SJCRH30 (cell line): Measurements from ENCODE around the gene ZNF365. TPM values are rescaled to one million over a fixed set of nuclear protein-coding genes. Genes with fewer than 3 reads are reported as not detected.

Source experiments
- DNase-seq, 2 experiments: peaks; one replicate each; pipeline ENCODE4 v3.0.0-alpha.2; 2015 to 2020
- H3K27ac ChIP-seq: fragments of 250-450 bp; sonication (Bioruptor Pico); 2 replicates; pipeline ENCODE4 v1.5.1; 2020; ENCODE audit warnings: mild to moderate bottlenecking, moderate library complexity
- H3K27me3 ChIP-seq: fragments of 250-450 bp; sonication (Bioruptor Pico); 2 replicates; pipeline ENCODE4 v1.5.1; 2020; ENCODE audit warnings: mild to moderate bottlenecking, moderate library complexity
- H3K36me3 ChIP-seq: fragments of 250-450 bp; sonication (Bioruptor Pico); 2 replicates; pipeline ENCODE4 v1.5.1; 2020; ENCODE audit warnings: mild to moderate bottlenecking, moderate library complexity
- H3K4me1 ChIP-seq: fragments of 250-450 bp; sonication (Bioruptor Pico); 2 replicates; pipeline ENCODE4 v1.5.1; 2020; ENCODE audit warnings: mild to moderate bottlenecking, moderate library complexity
- H3K4me3 ChIP-seq: fragments of 250-450 bp; sonication (Bioruptor Pico); 2 replicates; pipeline ENCODE4 v1.5.1; 2020; ENCODE audit warnings: mild to moderate bottlenecking, moderate library complexity
- H3K9me3 ChIP-seq: fragments of 250-450 bp; sonication (Bioruptor Pico); replicated peaks from 2 replicates; pipeline ENCODE4 v1.5.1; 2020; ENCODE audit warnings: mild to moderate bottlenecking, moderate library complexity
- total RNA-seq: library from RNA; depleted of rRNA; stranded (reverse); fragments of >200 nt; shearing (Covaris generic); gene quantifications from 2 replicates; pipeline ENCODE4 v1.2.3, GENCODE V29; 2014

The ZNF365 gene
- total RNA-seq, 1 experiment from 2014 or later, result 1.2 TPM

GRCh38 chr10:62424026-62424425 lies 49.9 kb downstream of the ZNF365 start:
- Histone ChIP-seq H3K4me3 (no peak overlapping the region), H3K4me1 (no peaks in the 10 kb centered on the region), H3K27me3 (no peaks in the 10 kb centered on the region), H3K36me3 (no peaks in the 10 kb centered on the region), H3K9me3 (no peaks in the 10 kb centered on the region), H3K27ac (no peak overlapping the region)
- DNase-seq, result no peak

- Histone ChIP-seq H3K4me1 (no peaks in the 10 kb centered on the region), H3K4me3 (no peak overlapping the region), H3K36me3 (no peaks in the 10 kb centered on the region), H3K27ac (no peak overlapping the region), H3K27me3 (no peaks in the 10 kb centered on the region), H3K9me3 (no peaks in the 10 kb centered on the region)
- DNase-seq, result peak; percentile 14 to 29
These were observed 51.9 kb downstream of the ZNF365 start for GRCh38 chr10:62426086-62426485.

- no peak for DNase-seq
These were observed 52.4 kb downstream of the ZNF365 start for GRCh38 chr10:62426600-62426999.

GRCh38 chr10:62430881-62431280 lies 56.7 kb downstream of the ZNF365 start:
- H3K4me3 ChIP-seq, result no peak overlapping the region
- H3K27me3 ChIP-seq, result no peaks in the 10 kb centered on the region
- no peak overlapping the region for H3K27ac ChIP-seq
- H3K9me3 ChIP-seq, result no peaks in the 10 kb centered on the region
- DNase-seq, result no peak
- peaks cover 12% of the 10 kb centered on the region for H3K4me1 ChIP-seq
- no peaks in the 10 kb centered on the region for H3K36me3 ChIP-seq

More at GRCh38 chr10:62426600-62426999, 52.4 kb downstream of the ZNF365 start:
- Histone ChIP-seq H3K36me3 (no peaks in the 10 kb centered on the region), H3K4me1 (no peaks in the 10 kb centered on the region), H3K27me3 (no peaks in the 10 kb centered on the region), H3K4me3 (no peak overlapping the region), H3K27ac (no peak overlapping the region), H3K9me3 (no peaks in the 10 kb centered on the region)

GRCh38 chr10:62433181-62433692 lies 59.1 kb downstream of the ZNF365 start:
- peak; percentile 27 to 36 for DNase-seq
- H3K27ac ChIP-seq, result peak overlapping the region; percentile 67
- H3K4me3 ChIP-seq, result no peak overlapping the region
- peaks cover 14% of the 10 kb centered on the region for H3K4me1 ChIP-seq
- H3K9me3 ChIP-seq, result no peaks in the 10 kb centered on the region
- H3K27me3 ChIP-seq, result no peaks in the 10 kb centered on the region
- no peaks in the 10 kb centered on the region for H3K36me3 ChIP-seq

- Histone ChIP-seq H3K9me3 (no peaks in the 10 kb centered on the region), H3K27me3 (no peaks in the 10 kb centered on the region), H3K4me1 (peaks cover 14% of the 10 kb centered on the region), H3K4me3 (no peak overlapping the region), H3K36me3 (no peaks in the 10 kb centered on the region), H3K27ac (peak overlapping the region; percentile 67; the same call in 1 of the 2 replicates)
- DNase-seq, result no peak
These were observed 59.7 kb downstream of the ZNF365 start for GRCh38 chr10:62433901-62434300.

- Histone ChIP-seq H3K27ac (no peak overlapping the region), H3K4me1 (peaks cover 12% of the 10 kb centered on the region)
These were observed 63.5 kb downstream of the ZNF365 start for GRCh38 chr10:62437696-62438095.

GRCh38 chr10:62442006-62442405 lies 67.8 kb downstream of the ZNF365 start:
- no peak for DNase-seq
- Histone ChIP-seq H3K4me3 (no peak overlapping the region), H3K4me1 (peaks cover 3% of the 10 kb centered on the region; the same call in 1 of the 2 replicates), H3K9me3 (no peaks in the 10 kb centered on the region), H3K27ac (no peak overlapping the region), H3K36me3 (no peaks in the 10 kb centered on the region), H3K27me3 (no peaks in the 10 kb centered on the region)

More at GRCh38 chr10:62437696-62438095, 63.5 kb downstream of the ZNF365 start:
- DNase-seq, result peak; percentile 12 to 79
- Histone ChIP-seq H3K36me3 (no peaks in the 10 kb centered on the region), H3K4me3 (no peak overlapping the region), H3K9me3 (no peaks in the 10 kb centered on the region), H3K27me3 (no peaks in the 10 kb centered on the region)

- H3K36me3 ChIP-seq, result no peaks in the 10 kb centered on the region
- H3K4me1 ChIP-seq, result no peaks in the 10 kb centered on the region
- DNase-seq, result no peak
- no peaks in the 10 kb centered on the region for H3K27me3 ChIP-seq
- no peak overlapping the region for H3K27ac ChIP-seq
- no peaks in the 10 kb centered on the region for H3K9me3 ChIP-seq
- H3K4me3 ChIP-seq, result no peak overlapping the region
These were observed 68.9 kb downstream of the ZNF365 start for GRCh38 chr10:62442894-62443669.

- Histone ChIP-seq H3K36me3 (no peaks in the 10 kb centered on the region), H3K9me3 (no peaks in the 10 kb centered on the region), H3K27ac (no peak overlapping the region), H3K4me3 (no peak overlapping the region), H3K27me3 (no peaks in the 10 kb centered on the region), H3K4me1 (no peaks in the 10 kb centered on the region)
- no peak for DNase-seq
These were observed 69.7 kb downstream of the ZNF365 start for GRCh38 chr10:62443866-62444265.

- H3K27ac ChIP-seq, result no peak overlapping the region
- no peak for DNase-seq
- H3K4me3 ChIP-seq, result no peak overlapping the region
- no peaks in the 10 kb centered on the region; the same call in 1 of the 2 replicates for H3K4me1 ChIP-seq
- no peaks in the 10 kb centered on the region for H3K27me3 ChIP-seq
- no peaks in the 10 kb centered on the region for H3K9me3 ChIP-seq
- H3K36me3 ChIP-seq, result no peaks in the 10 kb centered on the region
These were observed 72.5 kb downstream of the ZNF365 start for GRCh38 chr10:62446627-62447026.

GRCh38 chr10:62450912-62451610 lies 76.9 kb downstream of the ZNF365 start:
- H3K4me1 ChIP-seq, result peaks cover 15% of the 10 kb centered on the region
- H3K36me3 ChIP-seq, result no peaks in the 10 kb centered on the region
- H3K27ac ChIP-seq, result no peak overlapping the region
- H3K9me3 ChIP-seq, result no peaks in the 10 kb centered on the region
- H3K4me3 ChIP-seq, result no peak overlapping the region
- H3K27me3 ChIP-seq, result no peaks in the 10 kb centered on the region
- no peak for DNase-seq

- peaks cover 18% of the 10 kb centered on the region for H3K4me1 ChIP-seq
- no peaks in the 10 kb centered on the region for H3K36me3 ChIP-seq
- DNase-seq, result peak; percentile 31 to 43
- H3K27ac ChIP-seq, result no peak overlapping the region
- no peak overlapping the region for H3K4me3 ChIP-seq
- H3K9me3 ChIP-seq, result no peaks in the 10 kb centered on the region
- H3K27me3 ChIP-seq, result no peaks in the 10 kb centered on the region
These were observed 77.4 kb downstream of the ZNF365 start for GRCh38 chr10:62451611-62451975.
